Measurements from ENCODE around the gene NPAS4.

DNA sequence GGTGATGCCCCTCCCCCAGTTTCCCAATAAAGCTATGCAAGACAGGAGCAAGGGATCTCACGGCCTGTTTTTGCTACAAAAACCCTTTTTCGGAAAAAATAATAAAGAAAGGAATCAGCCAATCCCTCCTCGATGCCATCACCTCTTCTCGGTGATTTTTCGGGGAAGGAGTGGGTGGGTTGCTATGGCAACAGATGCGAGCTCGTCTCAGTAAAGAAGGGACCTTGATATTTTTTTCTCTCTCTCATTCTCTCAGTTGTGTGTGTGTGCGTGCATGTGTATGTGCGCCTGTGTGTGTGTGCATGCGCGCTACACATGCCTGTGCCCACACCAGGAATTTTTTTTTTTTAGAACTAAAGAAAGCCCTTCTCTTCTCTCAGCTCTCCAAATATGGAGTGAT lies 3.8 kb upstream of the NPAS4 start:
- no peak for TF ChIP-seq EP300 (IDR thresholded peaks at IDR 0.05)
- TF ChIP-seq, protein P1, sequence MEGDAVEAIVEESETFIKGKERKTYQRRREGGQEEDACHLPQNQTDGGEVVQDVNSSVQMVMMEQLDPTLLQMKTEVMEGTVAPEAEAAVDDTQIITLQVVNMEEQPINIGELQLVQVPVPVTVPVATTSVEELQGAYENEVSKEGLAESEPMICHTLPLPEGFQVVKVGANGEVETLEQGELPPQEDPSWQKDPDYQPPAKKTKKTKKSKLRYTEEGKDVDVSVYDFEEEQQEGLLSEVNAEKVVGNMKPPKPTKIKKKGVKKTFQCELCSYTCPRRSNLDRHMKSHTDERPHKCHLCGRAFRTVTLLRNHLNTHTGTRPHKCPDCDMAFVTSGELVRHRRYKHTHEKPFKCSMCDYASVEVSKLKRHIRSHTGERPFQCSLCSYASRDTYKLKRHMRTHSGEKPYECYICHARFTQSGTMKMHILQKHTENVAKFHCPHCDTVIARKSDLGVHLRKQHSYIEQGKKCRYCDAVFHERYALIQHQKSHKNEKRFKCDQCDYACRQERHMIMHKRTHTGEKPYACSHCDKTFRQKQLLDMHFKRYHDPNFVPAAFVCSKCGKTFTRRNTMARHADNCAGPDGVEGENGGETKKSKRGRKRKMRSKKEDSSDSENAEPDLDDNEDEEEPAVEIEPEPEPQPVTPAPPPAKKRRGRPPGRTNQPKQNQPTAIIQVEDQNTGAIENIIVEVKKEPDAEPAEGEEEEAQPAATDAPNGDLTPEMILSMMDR (IDR thresholded peaks at IDR 0.05) = no peak
